T-helper 1 cell (primary cell): ENCODE data around the gene PDCD4.

Experiments used
- DNase-seq, 5 donors: peaks; one replicate each; pipeline ENCODE4 v3.0.0-alpha.2; 2012 to 2020

Gene PDCD4

DNA sequence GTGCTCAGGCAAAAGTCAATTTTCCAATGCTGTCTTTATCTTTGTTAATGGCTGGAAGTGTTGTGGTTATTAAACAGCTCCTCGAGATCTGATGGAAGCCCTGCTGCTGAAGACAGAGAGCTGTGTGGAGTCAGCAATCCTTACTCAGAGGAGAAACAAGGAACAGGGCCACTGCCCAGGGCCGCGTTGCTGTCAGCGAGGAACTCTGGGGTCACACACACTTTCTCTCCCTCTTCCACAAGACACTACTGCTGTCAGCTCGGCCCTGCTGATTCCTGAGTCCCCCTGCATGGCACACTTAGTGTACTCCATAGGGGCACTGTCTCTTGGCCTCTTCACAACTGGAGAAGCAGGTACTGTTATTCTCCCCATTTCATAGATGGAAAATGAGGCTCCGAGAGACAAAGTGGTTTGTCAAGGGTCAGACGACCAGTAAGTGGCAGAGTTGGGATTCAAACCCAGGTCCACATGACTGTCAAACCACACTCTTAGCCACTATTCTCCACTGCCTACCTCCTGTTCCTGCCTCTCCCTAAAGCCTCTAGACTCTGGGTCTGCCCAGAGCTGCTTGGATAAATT is 29.3 kb upstream of the PDCD4 start:
- DNase-seq: no peak

DNA sequence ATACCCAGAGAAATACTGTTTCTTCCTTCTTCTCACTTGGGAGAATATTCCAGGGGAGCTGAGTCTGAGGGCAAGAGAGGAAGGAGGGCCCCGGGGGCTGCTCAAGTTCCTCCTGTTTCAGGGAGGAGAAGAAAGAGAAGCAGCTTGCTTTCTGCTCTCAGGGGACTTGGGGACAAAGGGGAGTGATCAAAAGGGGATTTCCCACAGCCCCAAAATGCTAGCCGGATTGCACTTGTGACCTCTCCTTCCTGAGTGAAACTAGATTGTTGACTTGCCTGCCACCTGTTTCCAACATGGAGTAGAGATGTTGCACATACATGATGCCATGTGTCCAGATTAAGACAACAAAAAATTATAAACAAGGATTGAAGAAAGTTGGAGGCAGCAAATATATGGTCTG is 28.7 kb upstream of the PDCD4 start:
- DNase-seq: peak; percentile 18 to 87 (median 32)

DNA sequence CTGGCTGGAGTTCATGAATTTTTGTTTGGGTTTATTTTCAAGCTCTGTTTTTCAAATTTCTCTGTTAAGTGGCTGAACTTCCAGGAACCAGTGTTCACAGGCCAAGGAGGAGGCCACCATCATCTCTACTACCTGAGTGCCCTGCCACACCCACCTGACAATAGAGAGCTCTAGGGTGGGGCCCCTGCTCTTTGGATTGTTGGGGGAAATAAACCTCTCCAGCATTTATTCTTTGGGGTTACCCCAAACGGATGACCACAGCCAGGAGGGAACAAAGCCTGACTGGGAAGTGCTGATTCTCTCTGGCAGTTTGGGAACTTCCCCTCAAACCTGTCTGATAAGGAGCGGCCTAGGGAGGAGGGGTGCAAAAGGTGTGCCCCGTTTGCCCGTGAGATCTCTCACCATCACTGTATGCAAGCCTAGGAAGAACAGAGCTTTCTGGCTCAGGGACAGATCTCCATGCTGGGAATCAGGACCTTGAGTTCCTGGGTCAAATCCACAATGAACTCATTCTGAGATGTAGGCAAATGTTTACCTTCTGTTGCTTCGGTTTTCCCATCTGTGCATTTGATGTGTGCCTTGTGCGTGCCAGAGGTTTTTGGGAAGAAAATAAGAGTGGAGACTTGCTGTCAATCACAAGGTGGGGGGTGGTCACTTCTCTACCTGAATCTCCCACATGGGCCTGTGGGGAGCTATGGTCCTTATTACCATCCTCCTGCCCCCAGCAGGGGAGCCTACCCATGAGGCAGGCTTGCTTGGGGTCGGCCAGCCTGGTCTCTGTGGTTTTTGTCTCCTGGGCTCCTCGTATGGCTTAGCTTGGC is 27.7 kb upstream of the PDCD4 start:
- no peak for DNase-seq

DNA sequence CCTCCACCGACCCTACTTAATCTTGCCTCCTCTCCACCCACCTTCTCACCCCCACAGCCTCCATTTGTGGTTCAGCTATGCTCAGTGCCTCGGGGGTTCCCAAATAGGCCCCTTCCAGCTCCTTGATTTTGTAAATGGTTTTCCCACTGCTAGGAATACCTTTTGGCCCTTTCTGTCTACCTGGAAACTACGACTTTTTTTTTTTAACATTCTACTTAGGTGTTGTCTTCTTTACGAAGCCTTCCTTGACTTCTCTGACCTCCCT is 27.2 kb upstream of the PDCD4 start:
- no peak for DNase-seq

GRCh38 chr10:110845192-110845755 is 26.5 kb upstream of the PDCD4 start:
- DNase-seq: no peak

DNA sequence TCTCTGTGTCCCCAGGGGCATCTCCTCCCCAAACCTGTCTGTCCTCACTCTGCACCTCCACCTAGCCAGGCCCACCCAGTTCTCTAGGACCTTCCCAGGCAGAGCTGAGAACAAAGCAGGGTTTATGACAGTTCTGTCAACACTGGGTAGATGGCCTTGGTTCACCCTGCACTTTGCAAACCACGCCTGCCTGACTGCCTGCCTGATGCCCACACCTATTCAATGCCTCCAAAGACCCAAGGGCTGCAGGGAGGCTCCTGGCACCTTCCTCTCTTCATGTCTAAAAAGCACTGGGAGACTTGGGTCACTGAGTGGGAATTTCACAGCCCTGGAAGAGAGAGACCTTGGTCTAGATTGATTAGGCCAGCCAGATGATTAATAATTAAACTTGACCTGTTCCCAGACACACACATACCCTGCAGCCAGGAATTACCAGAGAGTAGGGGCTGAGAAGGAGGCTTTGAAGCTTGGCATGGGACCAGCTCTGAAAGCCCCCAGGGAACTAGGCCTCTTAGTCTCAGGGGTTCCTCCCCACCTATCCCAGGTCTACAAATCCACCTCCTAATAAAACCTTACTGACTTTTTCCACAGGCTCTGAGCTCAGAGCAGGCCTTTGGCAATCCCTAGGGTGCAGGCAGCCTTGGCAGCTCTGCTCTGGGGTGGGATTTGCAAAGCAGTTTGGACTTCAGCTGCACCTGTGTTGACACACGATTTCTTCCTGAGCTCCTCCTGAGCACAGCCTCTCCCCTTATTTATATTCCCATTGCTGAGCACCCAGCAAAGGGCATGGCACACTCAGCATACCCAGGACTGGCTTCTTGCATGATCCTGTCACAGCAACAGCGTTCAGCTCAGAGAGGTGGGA is 25.7 kb upstream of the PDCD4 start:
- DNase-seq: no peak

DNA sequence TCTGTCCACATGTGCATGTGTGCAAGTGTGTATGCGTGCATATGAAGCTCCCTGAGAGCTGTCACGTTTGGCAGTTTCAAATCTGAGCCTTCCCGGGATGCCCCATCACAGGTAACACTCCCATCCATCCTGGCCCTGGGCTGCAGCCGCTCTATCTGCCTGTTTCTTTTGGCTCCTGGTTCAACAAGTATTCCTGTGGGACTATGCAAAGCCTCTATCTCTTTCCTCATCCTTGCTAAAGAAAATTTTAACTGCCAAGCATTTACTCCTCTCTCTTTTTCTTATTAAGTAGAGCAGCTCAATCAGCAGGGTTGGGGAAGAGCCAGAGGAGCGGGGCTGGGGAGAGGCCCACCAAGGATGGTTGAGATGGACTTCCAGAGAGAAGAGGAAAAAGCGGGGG is 24.4 kb upstream of the PDCD4 start:
- DNase-seq: no peak

- DNase-seq: no peak
These were observed 23.6 kb upstream of the PDCD4 start for GRCh38 chr10:110848106-110848505.

GRCh38 chr10:110850099-110850498 is 21.6 kb upstream of the PDCD4 start:
- no peak for DNase-seq

DNA sequence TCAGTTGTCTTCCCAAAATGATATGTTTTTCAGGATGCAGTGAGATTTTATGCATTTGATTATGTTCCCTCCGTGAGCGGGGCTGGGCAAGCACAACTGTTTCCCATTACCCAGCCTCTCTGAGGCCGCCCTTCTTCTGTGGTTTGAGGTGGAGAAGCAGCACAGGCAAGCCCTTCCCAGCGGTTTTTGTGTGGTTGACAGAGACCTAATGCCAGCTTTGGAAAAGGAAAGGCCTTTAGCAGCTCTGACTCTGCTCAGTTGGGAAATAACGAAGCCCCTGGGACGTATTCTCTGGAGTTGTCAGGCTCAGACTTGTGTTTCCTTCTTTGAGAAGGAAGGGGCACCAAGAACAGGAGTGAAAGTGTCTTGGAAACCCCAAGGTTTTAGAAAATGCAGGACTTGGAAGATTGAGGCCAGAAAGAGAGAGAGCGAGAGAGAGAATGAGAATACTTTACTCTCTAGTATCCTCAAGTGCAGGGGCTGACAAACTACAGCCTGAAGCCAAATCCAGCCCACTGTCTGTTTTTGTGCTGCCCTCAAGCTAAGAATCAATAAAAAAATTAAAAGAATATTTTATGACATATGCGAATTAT is 20.6 kb upstream of the PDCD4 start:
- no peak for DNase-seq

GRCh38 chr10:110852255-110852896 is 19.4 kb upstream of the PDCD4 start:
- DNase-seq: no peak

DNA sequence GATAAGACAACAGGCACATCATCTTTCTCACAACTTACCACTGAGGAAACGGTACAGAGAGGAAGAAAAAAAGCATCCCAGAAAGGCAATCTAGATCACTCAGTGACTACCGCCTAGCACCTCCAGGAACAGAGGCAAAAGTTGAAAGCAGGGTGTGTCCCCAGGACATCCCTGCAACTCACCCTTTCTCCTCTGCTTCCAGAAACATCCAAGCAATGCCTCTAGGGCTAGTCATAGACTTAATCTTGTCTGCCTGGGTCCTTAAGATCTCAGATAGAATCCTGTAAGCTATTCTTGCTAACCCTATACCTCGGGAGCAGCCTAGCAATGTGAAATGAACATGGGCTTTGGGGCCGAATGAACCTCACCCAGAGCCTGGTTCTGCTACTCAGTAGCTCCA is 18.8 kb upstream of the PDCD4 start:
- no peak for DNase-seq

DNA sequence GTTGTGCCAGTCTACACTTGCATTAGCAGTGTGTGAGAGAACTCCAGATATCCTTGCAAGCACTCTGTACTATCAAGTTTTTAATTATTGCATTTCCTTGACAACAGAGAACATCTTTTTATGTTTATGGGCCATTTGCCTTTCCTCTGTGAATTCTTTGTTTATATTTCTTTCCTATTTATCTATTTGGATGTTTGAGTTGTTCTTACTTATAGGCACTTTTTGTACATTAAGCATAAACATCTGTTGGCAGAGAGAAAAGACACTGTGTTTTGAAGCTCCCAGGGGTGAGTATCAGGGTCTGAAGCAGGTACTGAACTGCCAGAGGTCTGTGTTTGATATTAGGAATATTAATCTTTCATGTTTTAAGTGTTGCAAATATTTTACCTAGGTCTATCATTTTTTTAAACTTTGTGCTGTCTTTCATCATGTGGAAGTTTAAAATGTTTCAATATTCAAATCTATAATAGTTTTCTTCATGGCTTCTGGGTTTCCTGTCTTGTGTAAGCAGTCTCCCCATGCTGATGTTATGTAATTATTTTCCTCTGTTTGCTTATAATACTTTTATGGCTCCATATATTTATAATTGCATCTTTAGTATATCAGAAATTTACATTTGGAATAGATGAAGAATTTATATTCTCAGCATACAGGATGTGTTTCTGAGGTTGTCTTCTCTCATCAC is 17.7 kb upstream of the PDCD4 start:
- DNase-seq: no peak

DNA sequence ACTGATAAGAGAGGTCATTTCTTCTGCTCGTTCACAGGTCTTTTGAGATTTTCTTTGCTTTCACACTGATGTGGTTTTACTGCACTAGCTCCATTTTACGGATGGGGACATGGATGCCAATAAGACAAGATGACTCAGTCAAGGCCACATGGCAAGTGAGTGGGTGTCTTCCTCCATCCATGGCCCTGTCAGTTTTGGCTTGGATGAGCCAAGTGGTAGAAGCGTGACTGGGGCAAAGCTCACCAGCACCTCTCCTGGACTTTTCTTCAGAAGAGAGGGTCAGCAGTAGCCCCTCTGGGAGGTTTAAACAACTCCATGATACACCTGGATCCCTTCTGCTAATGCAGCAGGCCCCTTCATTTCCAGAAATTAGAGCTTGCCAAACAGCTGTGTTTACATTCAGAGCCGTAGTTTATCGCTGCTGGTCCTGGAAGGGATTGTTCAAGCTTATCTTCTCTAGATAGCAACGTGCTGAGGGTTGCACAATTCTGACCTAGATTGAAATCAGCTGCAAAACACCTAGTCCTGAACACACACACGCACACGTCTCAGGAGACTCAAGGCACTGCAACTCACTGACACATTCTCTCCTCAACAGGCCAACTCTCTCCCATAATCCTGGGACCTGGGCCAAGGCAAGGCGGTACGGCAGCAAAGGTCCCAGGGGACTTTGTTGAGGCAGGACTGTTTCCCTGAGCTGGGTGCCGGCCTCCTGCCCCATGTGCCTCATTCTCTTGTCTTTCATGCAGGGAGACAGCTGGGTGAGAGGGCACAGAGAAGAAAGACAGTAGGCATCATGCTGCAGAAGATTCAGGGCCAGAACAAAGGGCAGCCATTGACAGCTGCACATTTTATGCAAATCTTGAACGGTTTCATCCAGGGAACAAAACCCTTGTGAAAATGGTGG is 14.2 kb upstream of the PDCD4 start:
- DNase-seq: peak in 1 of 5 donors; percentile 60

DNA sequence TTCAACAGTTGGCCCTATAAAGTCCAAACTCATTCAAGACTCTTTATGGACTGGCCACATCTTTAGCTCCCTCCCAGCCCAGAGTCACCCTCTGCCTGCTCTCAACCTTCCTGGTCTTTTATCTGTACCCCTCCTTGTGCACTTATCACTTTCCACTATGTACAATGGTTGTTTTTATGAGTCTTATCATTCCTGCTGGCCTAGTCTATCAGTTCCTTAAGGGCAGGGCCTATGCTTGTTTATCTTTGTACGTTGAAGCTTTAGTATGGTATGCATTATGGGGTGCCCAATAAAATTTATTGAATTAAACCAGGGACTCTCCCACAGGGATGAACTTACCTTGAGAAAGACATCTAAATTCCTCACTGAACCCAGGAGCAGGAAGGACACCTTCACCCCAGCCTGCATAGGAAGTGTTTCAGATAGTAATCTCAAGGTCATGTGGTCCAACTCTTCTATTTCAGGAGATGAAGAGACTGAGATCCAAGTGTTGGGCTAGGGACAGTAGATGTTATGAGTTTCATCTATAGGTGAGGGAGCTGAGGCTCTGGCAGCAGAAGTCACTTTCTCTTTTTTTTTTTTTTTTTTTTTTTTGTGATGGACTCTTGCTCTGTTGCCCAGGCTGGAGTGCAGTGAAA is 13.3 kb upstream of the PDCD4 start:
- no peak for DNase-seq

GRCh38 chr10:110859206-110859972 is 12.3 kb upstream of the PDCD4 start:
- DNase-seq: no peak

- no peak for DNase-seq
These were observed 11.8 kb upstream of the PDCD4 start for GRCh38 chr10:110859973-110860376.

- peak in 4 of 5 donors; percentile 30 to 79 (median 42) for DNase-seq
These were observed 11.0 kb upstream of the PDCD4 start for GRCh38 chr10:110860576-110861241.

DNA sequence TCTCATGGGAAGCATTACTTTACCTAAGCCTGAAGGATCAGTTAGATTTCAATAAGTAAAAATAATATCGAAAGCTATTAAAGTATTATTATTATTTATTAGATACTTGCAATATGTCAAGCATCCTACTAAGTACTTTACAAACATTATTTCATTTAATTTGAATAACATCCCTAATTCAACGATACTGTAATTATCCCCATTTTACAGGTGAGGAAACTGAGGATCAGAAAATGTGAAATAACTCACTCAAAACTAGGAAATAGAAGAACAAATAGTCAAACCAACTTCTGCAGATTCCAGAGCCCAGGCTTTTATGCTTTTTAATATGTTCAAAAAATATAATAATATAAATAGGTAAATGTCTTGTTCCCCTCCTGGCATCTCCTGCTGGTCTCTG is 10.3 kb upstream of the PDCD4 start:
- DNase-seq: no peak
